GM23338 (cell line): ENCODE data around the gene GRB14. TPM values are rescaled to one million over a fixed set of nuclear protein-coding genes. Genes with fewer than 3 reads are reported as not detected.

Source experiments
- ATAC-seq: fragments of 200-7000 bp; cut with Tn5 transposase; 3 replicates; pipeline ENCODE4 v1.9.1; 2020
- DNase-seq: peaks from one replicate; pipeline ENCODE4 v3.0.0-alpha.2; 2015; ENCODE audit warnings: low spot score
- H2AFZ ChIP-seq: fragments of 200-600 bp; sonication (generic); 2 replicates; pipeline ENCODE4 v1.8.0; 2016; ENCODE audit warnings: antibody characterized with exemption, mild to moderate bottlenecking, moderate library complexity
- H3F3A ChIP-seq: fragments of 200-600 bp; sonication (generic); replicated peaks from 2 replicates; pipeline ENCODE4 v1.8.0; 2017; ENCODE audit warnings: antibody characterized with exemption, mixed run types, low read depth
- H3K27ac ChIP-seq: fragments of 200-600 bp; sonication (generic); 2 replicates; pipeline ENCODE4 v1.6.1; 2016; ENCODE audit warnings: low read depth
- H3K27me3 ChIP-seq: fragments of 200-600 bp; sonication (generic); 2 replicates; pipeline ENCODE4 v1.8.0; 2016; ENCODE audit warnings: mild to moderate bottlenecking, mixed run types, moderate library complexity; ENCODE audit not compliant: insufficient read depth
- H3K36me3 ChIP-seq: fragments of 200-600 bp; sonication (generic); 2 replicates; pipeline ENCODE4 v1.8.0; 2016; ENCODE audit warnings: mild to moderate bottlenecking; ENCODE audit not compliant: insufficient read depth
- H3K4me1 ChIP-seq: fragments of 200-600 bp; sonication (generic); 2 replicates; pipeline ENCODE4 v1.8.0; 2016; ENCODE audit warnings: mild to moderate bottlenecking, moderate library complexity; ENCODE audit not compliant: insufficient read depth
- H3K4me2 ChIP-seq: fragments of 200-600 bp; sonication (generic); 2 replicates; pipeline ENCODE4 v1.7.1; 2017; ENCODE audit warnings: mixed run types
- H3K4me3 ChIP-seq: fragments of 200-600 bp; sonication (generic); 2 replicates; pipeline ENCODE4 v1.6.1; 2016; ENCODE audit warnings: mixed run types
- H3K79me2 ChIP-seq: fragments of 200-600 bp; sonication (generic); replicated peaks from 2 replicates; pipeline ENCODE4 v1.8.0; 2017; ENCODE audit warnings: mild to moderate bottlenecking; ENCODE audit not compliant: insufficient read depth
- H3K9me2 ChIP-seq: fragments of 200-600 bp; sonication (generic); 2 replicates; pipeline ENCODE4 v1.8.0; 2017; ENCODE audit not compliant: insufficient read depth
- H4K20me1 ChIP-seq: fragments of 200-600 bp; sonication (generic); replicated peaks from 2 replicates; pipeline ENCODE4 v1.8.0; 2017; ENCODE audit warnings: mild to moderate bottlenecking; ENCODE audit not compliant: insufficient read depth
- H3K27ac Mint-ChIP-seq: 2 replicates; pipeline ENCODE4 v1.8.0; 2020; ENCODE audit warnings: inconsistent platforms, mild to moderate bottlenecking, moderate library complexity, mixed read lengths
- H3K27me3 Mint-ChIP-seq: 3 replicates; pipeline ENCODE4 v1.8.0; 2022; ENCODE audit warnings: low read depth, mild to moderate bottlenecking, moderate library complexity, mixed read lengths, inconsistent platforms; ENCODE audit not compliant: insufficient read depth, poor library complexity
- H3K36me3 Mint-ChIP-seq: 3 replicates; pipeline ENCODE4 v1.8.0; 2021; ENCODE audit warnings: low read depth, mild to moderate bottlenecking, inconsistent platforms, moderate library complexity, mixed read lengths
- H3K4me1 Mint-ChIP-seq: 3 replicates; pipeline ENCODE4 v1.8.0; 2020; ENCODE audit warnings: mild to moderate bottlenecking, inconsistent platforms, mixed read lengths
- H3K4me3 Mint-ChIP-seq: 3 replicates; pipeline ENCODE4 v1.8.0; 2021; ENCODE audit warnings: moderate library complexity, mild to moderate bottlenecking, inconsistent platforms, mixed read lengths
- H3K9me3 Mint-ChIP-seq: 3 replicates; pipeline ENCODE4 v1.8.0; 2020; ENCODE audit warnings: moderate library complexity, mild to moderate bottlenecking, inconsistent platforms, mixed read lengths
- CREB1 ChIP-seq: fragments of 250-450 bp; sonication (Bioruptor Pico); IDR thresholded peaks from 2 replicates; pipeline ENCODE4 v1.5.0; 2020; ENCODE audit warnings: low read depth, mild to moderate bottlenecking, moderate library complexity
- ETS1 ChIP-seq: IDR thresholded peaks from 2 replicates; pipeline ENCODE4 v1.6.1; 2016; ENCODE audit warnings: antibody characterized with exemption
- EZH2 ChIP-seq: fragments of 200-600 bp; sonication (generic); IDR thresholded peaks from one replicate; pipeline ENCODE4 v1.8.0; 2017; ENCODE audit warnings: antibody characterized with exemption, mild to moderate bottlenecking, low read depth; ENCODE audit not compliant: unreplicated experiment
- JUNB ChIP-seq: IDR thresholded peaks from one replicate; pipeline ENCODE4 v1.6.1; 2016; ENCODE audit warnings: antibody characterized with exemption; ENCODE audit not compliant: unreplicated experiment
- NANOG ChIP-seq: IDR thresholded peaks from 2 replicates; pipeline ENCODE4 v1.6.1; 2016; ENCODE audit warnings: antibody characterized with exemption, borderline replicate concordance
- POLR2AphosphoS5 ChIP-seq: IDR thresholded peaks from 2 replicates; pipeline ENCODE4 v1.6.1; 2016; ENCODE audit warnings: antibody characterized with exemption, low read depth
- REST ChIP-seq: IDR thresholded peaks from one replicate; pipeline ENCODE4 v1.6.1; 2018; ENCODE audit warnings: antibody characterized with exemption; ENCODE audit not compliant: unreplicated experiment
- STAT1 ChIP-seq: IDR thresholded peaks from one replicate; pipeline ENCODE4 v1.6.1; 2016; ENCODE audit warnings: antibody characterized with exemption; ENCODE audit not compliant: unreplicated experiment
- ZNF114 ChIP-seq: fragments of 250-450 bp; sonication (Bioruptor Pico); IDR thresholded peaks from 2 replicates; pipeline ENCODE4 v1.5.0; 2020; ENCODE audit warnings: mild to moderate bottlenecking, moderate library complexity
- ZNF331 ChIP-seq: fragments of 250-450 bp; sonication (Bioruptor Pico); IDR thresholded peaks from 2 replicates; pipeline ENCODE4 v1.5.0; 2020; ENCODE audit warnings: low read depth, mild to moderate bottlenecking, moderate library complexity
- polyA plus RNA-seq: library from polyadenylated mRNA; unstranded; fragments of >200 nt; fragmentation: Nextera tagmentation; extraction: Ambion mirVana; gene quantifications from 2 replicates; pipeline ENCODE4 v1.2.1, GENCODE V29; 2016
- total RNA-seq: library from RNA; depleted of rRNA; stranded (reverse); fragments of >200 nt; shearing (Covaris generic); gene quantifications from 2 replicates; pipeline ENCODE4 v1.2.3, GENCODE V29; 2014
- TF ChIP-seq, protein P1 (sequence below): fragments of 250-450 bp; sonication (Bioruptor Pico); IDR thresholded peaks from 2 replicates; pipeline ENCODE4 v1.5.0; 2020; ENCODE audit warnings: mild to moderate bottlenecking, moderate library complexity
- TF ChIP-seq, protein P2 (sequence below), 2 experiments: fragments of 200-600 bp in 1 of 2; sonication (generic) in 1 of 2; conservative IDR thresholded peaks; 2 replicates each; pipeline versions ENCODE4 v1.5.1 to v1.6.1; 2016 to 2017; ENCODE audit warnings: antibody characterized with exemption in 2 of 2, low read depth in 2 of 2, mild to moderate bottlenecking in 2 of 2, moderate library complexity in 1 of 2

The GRB14 gene
- total and polyA plus RNA-seq, 2 experiments from 2014 or later, result 16.0 to 28.9 TPM

DNA sequence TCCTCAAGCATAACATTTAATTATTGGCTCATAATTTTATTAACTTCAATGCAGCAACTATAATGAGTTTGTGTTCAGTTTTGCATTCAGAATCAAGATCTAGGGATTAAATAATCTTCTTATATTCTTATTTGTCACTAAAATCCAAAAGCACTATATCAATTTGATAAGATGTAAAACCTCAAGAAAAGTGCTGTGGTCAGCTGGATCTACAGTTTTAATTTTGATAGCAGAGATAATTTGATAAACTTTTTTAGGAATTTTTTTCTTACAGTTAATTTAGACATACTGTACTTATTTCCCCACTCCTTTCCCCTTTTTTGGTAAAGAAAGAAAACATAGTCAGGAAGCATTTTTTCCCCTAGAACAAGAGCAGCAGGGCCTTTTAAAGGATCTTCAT is 146.4 kb downstream of the GRB14 start (continued):
- TF ChIP-seq, protein P1, sequence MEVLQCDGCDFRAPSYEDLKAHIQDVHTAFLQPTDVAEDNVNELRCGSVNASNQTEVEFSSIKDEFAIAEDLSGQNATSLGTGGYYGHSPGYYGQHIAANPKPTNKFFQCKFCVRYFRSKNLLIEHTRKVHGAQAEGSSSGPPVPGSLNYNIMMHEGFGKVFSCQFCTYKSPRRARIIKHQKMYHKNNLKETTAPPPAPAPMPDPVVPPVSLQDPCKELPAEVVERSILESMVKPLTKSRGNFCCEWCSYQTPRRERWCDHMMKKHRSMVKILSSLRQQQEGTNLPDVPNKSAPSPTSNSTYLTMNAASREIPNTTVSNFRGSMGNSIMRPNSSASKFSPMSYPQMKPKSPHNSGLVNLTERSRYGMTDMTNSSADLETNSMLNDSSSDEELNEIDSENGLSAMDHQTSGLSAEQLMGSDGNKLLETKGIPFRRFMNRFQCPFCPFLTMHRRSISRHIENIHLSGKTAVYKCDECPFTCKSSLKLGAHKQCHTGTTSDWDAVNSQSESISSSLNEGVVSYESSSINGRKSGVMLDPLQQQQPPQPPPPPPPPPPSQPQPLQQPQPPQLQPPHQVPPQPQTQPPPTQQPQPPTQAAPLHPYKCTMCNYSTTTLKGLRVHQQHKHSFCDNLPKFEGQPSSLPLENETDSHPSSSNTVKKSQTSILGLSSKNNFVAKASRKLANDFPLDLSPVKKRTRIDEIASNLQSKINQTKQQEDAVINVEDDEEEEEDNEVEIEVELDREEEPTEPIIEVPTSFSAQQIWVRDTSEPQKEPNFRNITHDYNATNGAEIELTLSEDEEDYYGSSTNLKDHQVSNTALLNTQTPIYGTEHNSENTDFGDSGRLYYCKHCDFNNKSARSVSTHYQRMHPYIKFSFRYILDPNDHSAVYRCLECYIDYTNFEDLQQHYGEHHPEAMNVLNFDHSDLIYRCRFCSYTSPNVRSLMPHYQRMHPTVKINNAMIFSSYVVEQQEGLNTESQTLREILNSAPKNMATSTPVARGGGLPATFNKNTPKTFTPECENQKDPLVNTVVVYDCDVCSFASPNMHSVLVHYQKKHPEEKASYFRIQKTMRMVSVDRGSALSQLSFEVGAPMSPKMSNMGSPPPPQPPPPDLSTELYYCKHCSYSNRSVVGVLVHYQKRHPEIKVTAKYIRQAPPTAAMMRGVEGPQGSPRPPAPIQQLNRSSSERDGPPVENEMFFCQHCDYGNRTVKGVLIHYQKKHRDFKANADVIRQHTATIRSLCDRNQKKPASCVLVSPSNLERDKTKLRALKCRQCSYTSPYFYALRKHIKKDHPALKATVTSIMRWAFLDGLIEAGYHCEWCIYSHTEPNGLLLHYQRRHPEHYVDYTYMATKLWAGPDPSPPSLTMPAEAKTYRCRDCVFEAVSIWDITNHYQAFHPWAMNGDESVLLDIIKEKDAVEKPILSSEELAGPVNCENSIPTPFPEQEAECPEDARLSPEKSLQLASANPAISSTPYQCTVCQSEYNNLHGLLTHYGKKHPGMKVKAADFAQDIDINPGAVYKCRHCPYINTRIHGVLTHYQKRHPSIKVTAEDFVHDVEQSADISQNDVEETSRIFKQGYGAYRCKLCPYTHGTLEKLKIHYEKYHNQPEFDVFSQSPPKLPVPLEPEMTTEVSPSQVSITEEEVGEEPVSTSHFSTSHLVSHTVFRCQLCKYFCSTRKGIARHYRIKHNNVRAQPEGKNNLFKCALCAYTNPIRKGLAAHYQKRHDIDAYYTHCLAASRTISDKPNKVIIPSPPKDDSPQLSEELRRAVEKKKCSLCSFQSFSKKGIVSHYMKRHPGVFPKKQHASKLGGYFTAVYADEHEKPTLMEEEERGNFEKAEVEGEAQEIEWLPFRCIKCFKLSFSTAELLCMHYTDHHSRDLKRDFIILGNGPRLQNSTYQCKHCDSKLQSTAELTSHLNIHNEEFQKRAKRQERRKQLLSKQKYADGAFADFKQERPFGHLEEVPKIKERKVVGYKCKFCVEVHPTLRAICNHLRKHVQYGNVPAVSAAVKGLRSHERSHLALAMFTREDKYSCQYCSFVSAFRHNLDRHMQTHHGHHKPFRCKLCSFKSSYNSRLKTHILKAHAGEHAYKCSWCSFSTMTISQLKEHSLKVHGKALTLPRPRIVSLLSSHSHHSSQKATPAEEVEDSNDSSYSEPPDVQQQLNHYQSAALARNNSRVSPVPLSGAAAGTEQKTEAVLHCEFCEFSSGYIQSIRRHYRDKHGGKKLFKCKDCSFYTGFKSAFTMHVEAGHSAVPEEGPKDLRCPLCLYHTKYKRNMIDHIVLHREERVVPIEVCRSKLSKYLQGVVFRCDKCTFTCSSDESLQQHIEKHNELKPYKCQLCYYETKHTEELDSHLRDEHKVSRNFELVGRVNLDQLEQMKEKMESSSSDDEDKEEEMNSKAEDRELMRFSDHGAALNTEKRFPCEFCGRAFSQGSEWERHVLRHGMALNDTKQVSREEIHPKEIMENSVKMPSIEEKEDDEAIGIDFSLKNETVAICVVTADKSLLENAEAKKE (CRISPR knock-in tag), result no peak
- no peak for TF ChIP-seq CREB1 (CRISPR knock-in tag)

DNA sequence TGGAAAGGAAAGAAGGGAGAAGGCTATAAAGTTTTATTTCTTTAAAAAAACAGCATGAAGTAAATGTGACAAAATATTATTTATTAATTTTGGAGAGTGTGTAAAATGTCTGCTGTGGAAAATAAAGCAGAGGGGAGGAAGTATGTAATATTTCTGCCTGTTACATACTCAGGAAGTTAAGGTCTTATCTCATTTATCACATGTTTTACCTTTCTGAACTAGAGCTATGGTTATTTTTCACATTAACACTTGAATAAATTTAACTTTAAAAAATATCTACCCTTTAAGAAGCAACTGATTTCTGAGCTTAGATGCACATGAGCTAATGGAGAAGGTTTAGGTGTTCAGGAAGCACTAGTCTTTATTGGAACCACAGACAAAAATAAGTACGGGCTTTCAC is 148.3 kb downstream of the GRB14 start:
- H3K36me3 ChIP-seq, result no peaks in the 10 kb centered on the region
- H3K79me2 ChIP-seq, result no peaks in the 10 kb centered on the region
- H3K27me3 Mint-ChIP-seq, result no peaks in the 10 kb centered on the region
- H3F3A ChIP-seq, result no peaks in the 10 kb centered on the region
- no peaks in the 10 kb centered on the region for H3K9me2 ChIP-seq
- H3K27me3 ChIP-seq, result no peaks in the 10 kb centered on the region
- H4K20me1 ChIP-seq, result no peaks in the 10 kb centered on the region
- no peak overlapping the region for H3K4me3 ChIP-seq
- H2AFZ ChIP-seq, result no peak overlapping the region
- H3K4me1 Mint-ChIP-seq, result no peaks in the 10 kb centered on the region
- H3K9me3 Mint-ChIP-seq, result no peaks in the 10 kb centered on the region
- no peak overlapping the region for H3K27ac ChIP-seq
- no peak overlapping the region for H3K4me3 Mint-ChIP-seq
- TF ChIP-seq ZNF331 (CRISPR knock-in tag), result no peak
- no peak for TF ChIP-seq POLR2AphosphoS5
- no peak for TF ChIP-seq STAT1
- no peak for TF ChIP-seq REST
- no peak for TF ChIP-seq JUNB
- no peak for TF ChIP-seq ETS1
- TF ChIP-seq, protein P2, sequence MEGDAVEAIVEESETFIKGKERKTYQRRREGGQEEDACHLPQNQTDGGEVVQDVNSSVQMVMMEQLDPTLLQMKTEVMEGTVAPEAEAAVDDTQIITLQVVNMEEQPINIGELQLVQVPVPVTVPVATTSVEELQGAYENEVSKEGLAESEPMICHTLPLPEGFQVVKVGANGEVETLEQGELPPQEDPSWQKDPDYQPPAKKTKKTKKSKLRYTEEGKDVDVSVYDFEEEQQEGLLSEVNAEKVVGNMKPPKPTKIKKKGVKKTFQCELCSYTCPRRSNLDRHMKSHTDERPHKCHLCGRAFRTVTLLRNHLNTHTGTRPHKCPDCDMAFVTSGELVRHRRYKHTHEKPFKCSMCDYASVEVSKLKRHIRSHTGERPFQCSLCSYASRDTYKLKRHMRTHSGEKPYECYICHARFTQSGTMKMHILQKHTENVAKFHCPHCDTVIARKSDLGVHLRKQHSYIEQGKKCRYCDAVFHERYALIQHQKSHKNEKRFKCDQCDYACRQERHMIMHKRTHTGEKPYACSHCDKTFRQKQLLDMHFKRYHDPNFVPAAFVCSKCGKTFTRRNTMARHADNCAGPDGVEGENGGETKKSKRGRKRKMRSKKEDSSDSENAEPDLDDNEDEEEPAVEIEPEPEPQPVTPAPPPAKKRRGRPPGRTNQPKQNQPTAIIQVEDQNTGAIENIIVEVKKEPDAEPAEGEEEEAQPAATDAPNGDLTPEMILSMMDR (conservative IDR thresholded peaks at IDR 0.05; ENCODE audit: low read depth in 2 of 2), result no peak
- no peak for TF ChIP-seq ZNF114 (CRISPR knock-in tag)
- TF ChIP-seq CREB1 (CRISPR knock-in tag), result no peak
- TF ChIP-seq EZH2, result no peak
- TF ChIP-seq NANOG, result no peak
- no peaks in the 10 kb centered on the region for H3K36me3 Mint-ChIP-seq
- ATAC-seq (no peak), DNase-seq (no peak)
- H3K27ac Mint-ChIP-seq, result no peak overlapping the region
- peaks cover 3% of the 10 kb centered on the region; the same call in 1 of the 2 replicates for H3K4me1 ChIP-seq
- H3K4me2 ChIP-seq, result no peak overlapping the region
